ENCODE results near the gene ASB6.
"Not testable (repeated sequence)": the region's sequence is repeated elsewhere in the genome, so short reads cannot be mapped to it uniquely, and the experiment has no call there.

ASB6 gene

DNA sequence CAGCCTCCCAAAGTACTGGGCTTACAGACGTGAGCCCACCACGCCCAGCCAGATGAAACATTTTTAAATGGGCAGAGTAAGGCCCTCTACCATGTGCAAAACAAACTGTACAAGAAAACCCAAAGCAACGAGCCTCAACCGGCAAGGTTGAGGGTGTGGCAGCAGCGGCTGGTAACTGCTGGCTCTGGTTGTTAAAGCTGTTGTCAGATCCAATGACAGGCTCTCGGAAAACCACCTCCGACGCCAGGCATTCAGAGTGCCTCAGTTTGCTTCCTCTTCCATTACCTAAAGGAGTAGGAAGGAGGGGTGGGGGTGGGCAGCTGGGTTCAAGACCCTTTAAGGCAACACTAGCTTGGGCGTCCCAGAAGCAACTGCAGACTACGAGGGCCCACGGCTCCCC, 2.4 kb upstream of the ASB6 start:
- no peak for DNase-seq (ENCODE audit: low read depth in 2 of 2)

DNA sequence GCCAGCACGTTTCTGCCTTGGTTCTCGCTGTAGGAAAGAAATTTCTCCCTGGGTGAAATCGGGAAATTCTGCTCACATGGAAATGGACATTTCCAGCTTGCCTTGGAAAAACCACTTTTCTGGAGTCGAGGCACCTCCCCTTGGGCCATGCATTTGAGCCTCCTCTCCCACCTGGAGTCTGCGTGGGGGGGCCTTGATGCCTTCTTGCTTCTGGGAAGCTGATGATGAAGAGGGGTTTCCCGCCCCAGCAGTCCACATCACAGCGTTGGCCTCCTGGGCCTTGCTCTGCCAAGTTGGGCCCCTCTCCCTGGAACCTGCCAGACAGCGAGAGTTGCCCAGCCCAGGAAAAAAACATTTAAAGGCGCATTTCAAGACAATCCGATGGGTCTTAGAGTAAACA, 1.8 kb upstream of the ASB6 start:
- no peak for DNase-seq (ENCODE audit: low read depth in 2 of 2)

DNA sequence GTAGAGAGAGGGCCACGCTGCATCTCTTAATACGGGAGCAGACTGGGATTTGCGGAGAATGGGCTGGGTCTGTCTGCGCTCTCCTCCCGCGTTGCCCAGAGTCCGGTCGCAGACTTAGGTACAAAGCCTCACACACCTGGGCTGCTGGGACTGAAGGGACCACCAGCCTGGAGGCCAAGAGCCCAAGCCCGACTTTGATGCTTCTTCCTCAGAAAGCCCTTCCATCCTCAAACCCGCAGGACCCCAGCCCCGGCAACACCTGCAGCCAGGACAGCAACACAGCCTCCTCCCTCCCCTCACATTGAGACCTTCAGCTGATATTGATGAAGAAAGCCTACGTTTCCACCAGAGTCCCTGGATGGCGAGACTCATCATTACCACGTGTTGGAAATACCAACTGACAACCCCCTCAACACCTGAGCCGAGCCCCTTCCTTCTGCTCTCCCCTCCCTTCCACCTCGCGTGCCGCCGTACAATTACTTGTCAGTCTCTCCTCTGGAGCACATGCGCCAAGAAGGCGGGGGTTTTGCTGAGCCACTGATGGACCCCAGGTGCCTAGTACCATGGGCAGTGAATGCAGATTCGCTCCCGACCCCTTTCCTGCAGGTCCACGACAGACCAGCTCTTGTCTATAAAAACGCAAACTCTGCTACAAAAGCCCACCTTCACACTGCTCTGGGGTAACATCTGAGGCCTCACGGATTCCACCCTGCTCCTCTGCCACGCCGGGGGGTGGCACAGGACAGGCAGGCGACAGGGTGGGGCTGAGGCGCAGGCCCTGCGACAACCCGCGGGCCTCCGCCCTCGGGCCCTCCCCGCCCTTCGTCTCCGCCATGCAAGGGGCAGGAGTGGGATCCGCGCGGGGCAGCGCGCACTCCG, 841 bp downstream of the ASB6 start:
- no peak for DNase-seq (ENCODE audit: low read depth in 2 of 2)

DNA sequence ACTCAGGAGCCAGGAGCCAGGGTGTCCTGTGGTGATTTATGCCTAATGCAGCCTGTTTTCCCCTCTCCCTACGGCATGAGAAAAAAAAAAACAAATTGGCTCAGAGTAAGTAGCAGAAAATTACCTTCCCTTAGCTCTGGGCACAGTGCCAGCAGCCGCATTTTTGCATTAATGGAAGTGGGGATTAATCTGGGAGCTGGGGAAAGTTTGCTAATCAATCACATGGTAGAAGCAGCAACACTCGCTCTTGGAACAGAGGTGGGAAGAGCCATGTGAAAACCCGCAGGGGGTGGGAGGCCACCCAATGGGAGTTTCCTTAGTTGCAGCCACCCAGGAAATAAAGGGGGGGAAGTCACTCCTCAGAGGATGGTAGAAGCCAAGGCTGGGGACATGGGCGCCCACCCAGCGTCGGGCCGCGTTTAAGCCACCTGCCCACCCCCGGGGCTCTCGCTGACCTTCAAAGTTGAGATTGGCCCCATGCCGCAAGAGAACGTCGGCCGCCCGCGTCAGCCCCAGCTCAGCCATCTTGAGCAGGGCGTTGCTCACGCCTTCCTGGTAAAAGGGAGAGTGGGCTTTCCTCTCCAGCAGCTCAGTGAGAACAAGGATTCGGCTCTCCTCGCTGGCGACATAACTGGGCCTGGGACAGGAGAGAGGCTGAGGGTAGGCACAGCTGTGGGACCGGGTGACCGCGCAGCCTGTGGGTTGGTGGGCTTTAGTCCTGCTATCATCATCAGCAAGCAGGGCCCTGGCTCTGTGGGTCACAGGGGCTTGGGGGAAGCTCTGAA, 1.7 kb downstream of the ASB6 start:
- DNase-seq (ENCODE audit: low read depth in 2 of 2) = no peak

DNA sequence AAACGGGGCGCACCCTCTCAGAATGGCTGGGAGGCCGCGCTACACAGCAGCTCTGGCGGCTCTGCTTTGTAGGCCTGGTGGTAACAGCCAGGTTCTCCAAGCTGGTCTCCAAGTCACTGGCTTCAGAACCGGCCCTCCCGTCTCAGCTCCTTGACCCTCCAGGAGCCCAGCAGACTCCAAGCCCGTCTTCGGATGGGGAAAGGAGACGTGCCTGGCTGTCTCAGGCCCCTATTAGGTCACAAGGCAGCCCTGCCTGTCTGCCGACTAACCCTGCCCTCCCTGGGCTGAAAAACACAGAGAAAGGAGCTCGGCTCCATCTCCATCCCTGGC, 2.2 kb downstream of the ASB6 start:
- no peak for DNase-seq (ENCODE audit: low read depth in 2 of 2)

DNA sequence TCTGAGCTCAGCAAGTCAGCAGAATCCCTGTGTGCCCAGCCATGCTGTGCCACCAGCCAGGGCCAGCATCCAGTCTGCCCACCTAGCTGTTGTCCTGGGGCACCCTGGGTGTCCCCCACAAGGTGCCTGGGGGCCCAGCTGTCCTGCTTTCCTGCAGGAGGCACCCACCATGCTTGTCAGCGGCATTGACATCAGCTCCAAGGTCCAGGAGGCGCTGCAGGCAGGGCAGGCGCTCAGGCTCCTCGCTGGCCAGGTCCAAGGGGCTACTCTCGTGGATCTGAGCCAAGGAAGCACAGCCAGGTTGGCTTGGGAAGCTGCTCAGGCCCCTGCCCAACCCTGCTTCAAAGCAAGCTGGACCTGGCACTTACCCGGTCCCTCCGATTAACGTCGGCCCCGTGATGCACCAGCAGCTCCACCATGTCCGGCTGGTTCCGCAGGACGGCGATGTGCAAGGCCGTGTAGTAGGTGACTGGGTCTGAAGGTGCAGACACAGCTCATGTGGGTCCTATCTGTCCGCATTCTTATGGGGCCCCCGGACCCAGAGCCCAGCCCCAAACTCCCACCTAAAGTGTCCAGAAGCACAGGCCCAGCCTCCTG, 2.8 kb downstream of the ASB6 start:
- DNase-seq (ENCODE audit: low read depth in 2 of 2) = no peak

DNA sequence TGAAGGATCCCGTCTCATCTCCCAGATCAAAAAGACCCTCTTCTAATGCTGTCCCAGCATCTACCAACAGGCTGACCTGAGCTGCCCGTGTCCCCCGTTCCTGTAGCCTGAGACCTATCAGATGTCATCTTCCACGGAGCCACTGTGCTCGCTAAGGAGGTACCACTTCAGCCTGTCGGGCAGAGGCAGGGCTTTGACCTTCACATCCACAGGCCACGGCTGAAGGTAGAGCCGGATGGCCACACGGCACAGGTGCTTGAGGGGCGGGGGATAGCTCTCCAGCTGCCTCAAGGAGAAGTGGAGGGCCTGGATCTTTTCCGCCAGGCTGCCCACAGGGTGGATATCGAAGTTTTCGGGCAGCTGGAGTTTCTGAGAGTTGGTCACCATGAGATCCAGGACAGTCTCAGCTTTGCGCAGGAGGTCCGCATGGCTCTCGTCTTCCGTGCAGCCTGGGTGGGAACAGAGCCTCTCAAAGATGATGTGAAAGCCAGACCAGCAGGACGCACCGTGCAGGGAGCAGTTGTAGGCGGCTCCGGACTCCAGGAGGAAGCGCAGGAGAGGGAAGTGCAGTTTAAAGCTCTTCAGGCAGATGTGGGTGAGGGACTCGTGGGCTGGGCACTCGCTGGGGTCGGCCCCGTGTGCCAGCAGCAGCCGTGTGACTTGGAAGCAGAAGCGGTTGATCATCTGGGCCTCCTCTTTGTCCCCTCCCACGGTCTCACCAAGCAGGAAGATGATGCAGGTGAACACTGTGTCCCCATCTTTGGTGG, 4.1 kb downstream of the ASB6 start:
- DNase-seq (ENCODE audit: low read depth in 2 of 2) = no peak

DNA sequence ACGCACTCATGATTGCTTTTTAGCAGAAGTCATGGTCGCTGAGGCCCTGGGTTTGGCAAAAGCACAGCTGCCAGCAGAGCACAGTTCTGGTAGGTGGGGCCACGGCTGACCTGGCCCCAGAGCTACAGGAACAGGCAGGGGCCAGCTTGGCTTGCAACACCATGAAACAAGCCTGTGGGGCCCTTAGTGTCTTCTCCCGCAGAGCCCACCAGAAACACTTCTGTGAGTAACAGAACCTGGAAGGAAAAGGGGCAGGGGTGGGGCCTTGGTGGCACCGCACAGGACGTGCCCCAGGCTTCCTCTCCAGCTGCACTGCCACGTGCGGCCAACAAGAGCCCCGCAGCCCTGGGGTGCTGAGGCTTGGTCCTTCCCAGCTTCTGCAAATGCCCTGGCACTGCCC, 4.8 kb downstream of the ASB6 start:
- no peak for DNase-seq (ENCODE audit: low read depth in 2 of 2)

DNA sequence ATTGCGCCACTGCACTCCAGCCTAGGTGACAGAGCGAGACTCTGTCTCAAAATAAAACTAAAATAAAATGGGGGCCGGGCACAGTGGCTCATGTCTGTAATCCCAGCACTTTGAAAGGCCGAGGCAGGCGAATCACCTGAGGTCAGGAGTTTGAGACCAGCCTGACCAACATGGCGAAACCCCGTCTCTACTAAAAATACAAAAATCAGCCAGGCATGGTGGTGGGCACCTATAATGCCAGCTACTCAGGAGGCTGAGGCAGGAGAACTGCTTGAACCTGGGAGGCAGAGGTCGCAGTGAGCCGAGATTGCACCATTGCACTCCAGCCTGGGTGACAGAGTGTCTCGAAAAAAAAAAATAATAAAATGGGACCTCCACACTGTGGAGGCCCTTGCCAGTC, 5.6 kb downstream of the ASB6 start:
- not testable (repeated sequence) for DNase-seq (ENCODE audit: low read depth in 2 of 2)

DNA sequence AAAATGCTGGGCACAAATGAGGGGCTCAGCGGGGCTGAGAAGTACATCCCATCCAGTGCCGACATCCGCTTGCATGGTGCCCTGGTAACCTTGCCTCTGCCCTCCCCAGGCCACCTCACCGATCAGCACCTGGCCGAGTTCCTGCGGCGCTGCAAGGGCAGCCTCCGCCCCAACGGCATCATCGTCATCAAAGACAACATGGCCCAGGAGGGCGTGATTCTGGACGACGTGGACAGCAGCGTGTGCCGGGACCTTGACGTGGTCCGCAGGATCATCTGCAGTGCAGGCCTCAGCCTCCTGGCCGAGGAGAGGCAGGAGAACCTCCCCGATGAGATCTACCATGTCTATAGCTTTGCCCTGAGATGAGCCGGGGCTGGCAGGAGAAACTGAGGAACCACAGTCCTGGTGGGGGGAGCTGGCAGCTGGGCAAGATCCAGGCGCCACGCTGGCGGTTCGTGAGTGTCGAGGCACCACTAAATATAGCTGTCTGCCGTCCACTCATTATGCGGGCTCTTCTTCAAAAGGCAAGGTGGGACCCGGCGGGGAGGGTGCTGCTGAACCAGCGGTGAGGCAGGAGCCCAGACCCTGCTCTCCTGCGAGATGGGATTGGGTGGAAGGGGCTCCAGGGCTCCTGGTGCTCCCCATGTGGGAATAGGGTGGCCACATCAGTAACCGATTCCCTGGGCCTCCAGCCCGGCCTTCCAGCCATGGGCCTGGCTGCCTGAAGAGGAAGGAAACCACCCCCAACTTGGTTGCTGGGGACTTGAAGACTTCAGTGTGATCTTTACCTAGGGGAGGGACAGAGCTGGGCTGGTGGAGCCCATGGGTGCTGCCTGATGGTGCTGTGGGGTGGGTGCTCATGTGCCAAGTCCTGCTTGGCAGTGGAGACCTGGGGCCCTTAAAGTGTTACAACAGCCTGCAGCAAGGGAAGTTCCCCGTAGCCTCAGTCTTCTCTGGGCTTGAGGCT, 6.6 kb downstream of the ASB6 start:
- no peak for DNase-seq (ENCODE audit: low read depth in 2 of 2)

DNA sequence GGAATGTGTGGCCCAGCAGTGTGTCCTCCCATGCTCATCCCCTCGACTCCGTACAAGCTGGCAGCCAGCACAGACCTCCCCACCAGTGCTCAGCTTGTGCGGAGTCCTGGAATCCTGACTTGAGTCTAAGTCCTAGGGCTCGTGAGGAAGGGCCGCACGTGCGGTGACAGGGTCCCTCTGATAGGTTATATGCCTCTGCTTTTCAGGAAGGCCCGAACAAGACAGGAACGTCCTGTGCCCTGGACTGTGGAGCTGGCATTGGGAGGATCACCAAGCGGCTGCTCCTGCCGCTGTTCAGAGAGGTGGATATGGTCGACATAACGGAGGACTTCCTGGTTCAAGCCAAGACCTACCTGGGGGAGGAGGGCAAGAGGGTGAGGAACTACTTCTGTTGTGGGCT, 8.1 kb downstream of the ASB6 start:
- DNase-seq (ENCODE audit: low read depth in 2 of 2) = no peak

DNA sequence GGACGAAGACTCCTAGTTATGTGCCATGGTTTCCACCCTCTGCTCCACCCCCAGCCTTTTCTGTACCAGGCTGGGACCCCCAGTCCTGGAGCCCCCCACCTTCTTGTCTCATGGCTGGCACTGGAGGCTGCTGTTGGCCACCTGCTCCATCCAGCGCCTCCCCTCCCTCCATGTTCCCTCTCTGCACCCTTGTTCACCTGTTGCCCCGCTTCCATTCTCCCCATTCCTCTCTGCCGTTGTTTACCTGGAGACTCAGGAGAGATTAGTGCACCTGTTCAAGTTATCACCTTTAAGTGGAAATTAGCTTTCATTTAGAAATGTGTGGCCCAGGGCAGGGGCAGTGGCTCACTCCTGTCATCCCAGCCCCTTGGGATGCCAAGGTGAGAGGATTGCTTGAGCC, 8.7 kb downstream of the ASB6 start:
- DNase-seq (ENCODE audit: low read depth in 2 of 2) = no peak

DNA sequence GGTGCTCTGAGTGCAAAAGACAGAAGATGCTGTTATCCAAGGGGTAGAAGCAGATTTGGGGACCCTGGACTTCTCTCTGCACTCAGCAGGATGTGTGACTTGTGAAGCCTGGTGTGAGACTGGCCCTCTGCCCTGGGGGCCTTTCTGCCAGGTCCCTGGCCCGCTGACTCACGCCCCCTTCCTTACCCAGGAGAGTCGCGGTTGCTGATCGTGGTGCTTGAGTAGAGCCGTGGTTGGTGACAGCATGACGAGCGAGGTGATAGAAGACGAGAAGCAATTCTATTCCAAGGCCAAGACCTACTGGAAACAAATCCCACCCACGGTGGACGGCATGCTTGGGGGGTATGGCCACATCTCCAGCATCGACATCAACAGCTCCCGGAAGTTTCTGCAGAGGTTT, 9.5 kb downstream of the ASB6 start:
- no peak for DNase-seq (ENCODE audit: low read depth in 2 of 2)

DNA sequence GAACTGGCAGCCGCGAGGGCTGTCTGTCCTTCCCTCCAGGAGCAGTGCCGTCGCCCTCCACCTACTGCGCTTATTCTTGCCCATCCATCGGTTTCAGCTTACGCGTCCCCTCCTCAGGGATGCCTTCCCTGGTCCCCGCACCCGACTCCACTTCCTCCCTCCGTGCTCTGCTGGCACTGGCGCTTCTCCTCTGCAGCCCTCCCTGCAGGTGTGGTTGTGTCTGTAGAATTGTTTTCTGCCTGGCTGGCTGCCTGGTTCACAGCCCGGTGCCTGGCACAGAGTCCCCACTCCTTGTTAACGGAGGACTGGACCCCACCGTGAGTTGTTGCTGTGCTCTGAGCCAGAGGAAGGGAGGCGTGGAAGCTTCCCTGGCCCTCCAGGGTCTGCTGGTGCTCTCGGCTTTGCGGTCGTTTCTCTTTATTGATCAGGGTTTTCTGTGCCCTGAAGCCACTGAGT, 10.2 kb downstream of the ASB6 start:
- DNase-seq (ENCODE audit: low read depth in 2 of 2) = no peak

DNA sequence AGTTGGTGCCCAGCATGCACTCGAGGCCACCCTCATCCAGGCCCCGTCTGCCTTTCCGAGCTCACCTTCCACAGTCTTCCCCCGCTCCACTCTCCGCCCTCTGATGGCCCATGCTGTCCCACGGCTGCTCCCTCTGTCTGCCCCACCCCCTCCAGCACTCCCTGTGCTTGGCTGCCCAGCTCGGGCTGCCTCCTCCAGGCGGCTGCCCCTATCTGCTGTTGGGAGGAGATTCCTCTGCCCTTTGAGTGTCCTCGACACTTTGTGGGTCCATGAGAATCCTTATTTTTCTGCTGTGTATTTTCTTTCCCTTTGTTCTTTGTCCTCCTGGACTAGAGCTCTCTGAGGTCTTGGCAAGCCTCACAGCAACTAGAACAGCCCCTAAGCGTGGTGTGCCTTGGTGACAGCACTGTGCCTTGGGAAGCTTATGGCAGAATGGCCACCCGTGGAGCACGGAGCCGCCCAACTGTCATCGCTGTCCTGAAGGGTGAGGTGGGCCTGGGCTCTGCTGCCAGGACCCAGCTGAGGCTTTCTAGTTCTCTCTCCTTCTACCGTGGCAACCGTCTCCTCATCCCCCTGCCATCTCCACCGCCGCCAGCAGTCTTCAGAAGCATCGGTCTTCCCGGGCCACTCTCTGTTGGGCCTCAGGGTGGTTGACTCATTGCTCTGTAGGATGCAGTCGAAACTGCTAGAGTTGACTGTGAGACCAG, 10.8 kb downstream of the ASB6 start:
- no peak for DNase-seq (ENCODE audit: low read depth in 2 of 2)

DNA sequence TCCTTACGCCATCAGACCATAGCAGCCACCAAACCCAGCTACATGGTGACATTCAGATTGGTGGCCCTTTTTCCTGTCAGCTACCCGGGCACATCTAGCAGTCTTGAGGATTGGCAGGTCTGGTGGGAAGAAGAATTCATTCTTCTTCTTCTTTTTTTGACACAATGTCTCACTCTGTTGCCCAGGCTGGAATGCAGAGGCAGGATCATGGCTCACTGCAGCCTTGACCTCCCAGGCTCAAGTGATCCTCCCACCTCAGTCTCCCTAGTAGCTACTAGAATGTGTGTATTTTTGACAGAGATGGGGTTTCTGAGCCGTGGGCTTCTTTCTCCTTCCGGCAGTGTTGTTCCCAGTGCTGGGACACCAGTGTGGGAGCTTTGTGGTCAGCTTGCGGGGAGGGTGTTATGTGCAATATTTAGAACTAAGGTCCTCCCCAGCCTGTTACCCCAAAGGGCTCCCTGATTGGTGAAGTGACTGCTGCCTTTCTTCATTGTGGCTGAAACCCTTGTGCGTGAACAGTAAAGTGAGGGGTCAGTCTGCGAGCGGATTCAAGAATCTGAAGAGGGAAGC, 12.6 kb downstream of the ASB6 start:
- DNase-seq (ENCODE audit: low read depth in 2 of 2) = no peak

DNA sequence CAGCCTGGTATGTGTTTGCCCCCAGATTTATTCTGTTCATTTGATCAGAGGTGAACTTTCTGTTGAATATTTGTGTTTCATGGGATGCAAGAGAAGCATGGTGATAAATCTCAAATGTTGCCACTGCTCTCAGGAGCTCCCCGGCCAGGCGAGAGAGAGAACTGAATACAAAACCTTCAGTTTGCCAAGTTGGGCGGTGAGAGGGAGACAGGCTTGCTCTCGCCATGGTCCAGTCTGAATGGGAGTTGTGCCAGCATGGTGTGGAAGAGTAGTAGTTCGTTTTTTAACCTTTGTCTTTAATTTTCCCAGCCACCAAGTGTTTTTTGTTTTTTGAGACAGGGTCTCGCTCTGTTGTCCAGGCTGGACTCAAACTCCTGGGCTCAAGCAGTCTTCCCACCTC, 13.2 kb downstream of the ASB6 start:
- no peak for DNase-seq (ENCODE audit: low read depth in 2 of 2)

DNA sequence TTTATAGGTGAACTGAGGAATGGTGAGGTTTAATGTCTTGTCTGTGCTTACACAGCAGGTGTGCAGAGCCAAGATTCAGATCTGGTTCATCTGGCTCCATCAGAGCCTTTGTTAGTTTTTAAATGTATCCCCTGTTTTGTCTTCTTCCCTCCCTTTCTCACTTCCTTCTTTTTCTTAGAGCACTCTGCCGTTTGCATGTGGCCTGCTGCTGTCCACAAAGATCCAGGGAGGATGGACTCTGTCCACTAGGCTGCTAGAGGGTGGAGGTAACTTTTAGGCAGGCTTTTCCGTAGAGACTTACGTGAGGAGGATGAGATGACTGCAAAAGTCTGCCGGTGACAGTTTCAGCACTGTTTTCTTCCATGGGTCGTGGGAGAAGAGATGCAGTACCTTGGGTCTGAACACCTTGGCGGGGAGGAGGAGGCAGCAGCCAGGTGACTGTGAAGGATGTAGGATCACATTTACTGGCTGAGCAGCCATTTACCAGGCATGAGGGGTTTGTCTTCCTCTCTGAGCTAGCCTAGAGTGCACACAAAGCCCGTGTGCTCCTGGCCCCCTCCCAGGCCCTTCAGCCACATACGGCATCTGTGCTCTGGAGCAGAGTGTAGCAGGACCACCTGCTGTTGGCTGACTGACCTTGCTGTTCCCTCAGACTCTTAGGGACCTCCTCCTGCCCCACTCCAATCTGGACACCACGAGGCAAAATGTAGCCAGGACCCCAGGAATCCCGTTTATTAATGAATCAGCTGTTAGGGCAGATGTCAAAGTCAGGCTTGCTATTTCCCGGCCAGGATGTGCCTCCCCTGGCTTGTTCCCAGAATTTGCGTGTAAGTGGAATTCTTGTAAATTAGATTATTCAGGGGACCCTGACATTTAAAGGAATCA, 14.2 kb downstream of the ASB6 start:
- no peak for DNase-seq (ENCODE audit: low read depth in 2 of 2)
